ENCODE results near the gene ADGRF3.
A peak's percentile ranks its signal among the peaks of the same experiment; 100 is the strongest.
"Not testable (repeated sequence)": the region's sequence is repeated elsewhere in the genome, so short reads cannot be mapped to it uniquely, and the experiment has no call there.

Gene ADGRF3

GRCh38 chr2:26333293-26333692 lies 13.3 kb downstream of the ADGRF3 start:
- Histone ChIP-seq H3K27ac (replicated peaks) (no peak overlapping the region), H3K4me3 (replicated peaks; ENCODE audit: insufficient read depth, low read length) (no peak overlapping the region), H3K27me3 (ENCODE audit: insufficient read depth, poor library complexity, severe bottlenecking) (no peaks in the 10 kb centered on the region)
- no peak for DNase-seq (ENCODE audit: low read depth in 1 of 2, low spot score in 1 of 2)
- TF ChIP-seq GABPA (IDR thresholded peaks at IDR 0.05; ENCODE audit: low read depth): no peak

DNA sequence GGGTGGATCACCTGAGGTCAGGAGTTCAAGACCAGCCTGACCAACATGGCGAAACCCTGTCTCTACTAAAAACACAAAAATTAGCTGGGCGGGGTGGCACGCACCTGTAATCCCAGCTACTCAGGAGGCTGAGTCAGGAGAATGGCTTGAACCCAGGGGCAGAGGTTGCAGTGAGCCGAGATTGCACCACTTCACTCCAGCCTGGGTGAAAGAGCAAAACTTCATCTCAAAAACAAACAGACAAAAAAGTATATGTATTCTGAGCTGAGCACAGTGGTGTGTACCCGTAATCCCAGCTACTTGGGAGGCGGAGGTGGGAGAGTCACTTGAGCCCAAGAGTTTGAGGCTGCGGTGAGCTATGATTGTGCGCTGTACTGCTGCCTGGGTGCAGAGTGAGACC lies 15.3 kb downstream of the ADGRF3 start:
- not testable (repeated sequence) for H3K27me3 ChIP-seq (ENCODE audit: insufficient read depth, poor library complexity, severe bottlenecking)

GRCh38 chr2:26330604-26331003 lies 16.0 kb downstream of the ADGRF3 start:
- no peaks in the 10 kb centered on the region for H3K27me3 ChIP-seq (ENCODE audit: insufficient read depth, poor library complexity, severe bottlenecking)
- DNase-seq (ENCODE audit: low read depth in 1 of 2, low spot score in 1 of 2): no peak
- TF ChIP-seq, protein P1, sequence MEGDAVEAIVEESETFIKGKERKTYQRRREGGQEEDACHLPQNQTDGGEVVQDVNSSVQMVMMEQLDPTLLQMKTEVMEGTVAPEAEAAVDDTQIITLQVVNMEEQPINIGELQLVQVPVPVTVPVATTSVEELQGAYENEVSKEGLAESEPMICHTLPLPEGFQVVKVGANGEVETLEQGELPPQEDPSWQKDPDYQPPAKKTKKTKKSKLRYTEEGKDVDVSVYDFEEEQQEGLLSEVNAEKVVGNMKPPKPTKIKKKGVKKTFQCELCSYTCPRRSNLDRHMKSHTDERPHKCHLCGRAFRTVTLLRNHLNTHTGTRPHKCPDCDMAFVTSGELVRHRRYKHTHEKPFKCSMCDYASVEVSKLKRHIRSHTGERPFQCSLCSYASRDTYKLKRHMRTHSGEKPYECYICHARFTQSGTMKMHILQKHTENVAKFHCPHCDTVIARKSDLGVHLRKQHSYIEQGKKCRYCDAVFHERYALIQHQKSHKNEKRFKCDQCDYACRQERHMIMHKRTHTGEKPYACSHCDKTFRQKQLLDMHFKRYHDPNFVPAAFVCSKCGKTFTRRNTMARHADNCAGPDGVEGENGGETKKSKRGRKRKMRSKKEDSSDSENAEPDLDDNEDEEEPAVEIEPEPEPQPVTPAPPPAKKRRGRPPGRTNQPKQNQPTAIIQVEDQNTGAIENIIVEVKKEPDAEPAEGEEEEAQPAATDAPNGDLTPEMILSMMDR (IDR thresholded peaks at IDR 0.05; ENCODE audit: insufficient read depth, low read length): no peak
- H3K4me3 ChIP-seq (replicated peaks; ENCODE audit: insufficient read depth, low read length): no peak overlapping the region
- H3K27ac ChIP-seq (replicated peaks): peak overlapping the region; percentile 69

More for the DNA sequence above, 15.3 kb downstream of the ADGRF3 start:
- H3K27ac ChIP-seq (replicated peaks); H3K4me3 ChIP-seq (replicated peaks; ENCODE audit: insufficient read depth, low read length); DNase-seq (ENCODE audit: low read depth in 1 of 2, low spot score in 1 of 2): not testable (repeated sequence)

DNA sequence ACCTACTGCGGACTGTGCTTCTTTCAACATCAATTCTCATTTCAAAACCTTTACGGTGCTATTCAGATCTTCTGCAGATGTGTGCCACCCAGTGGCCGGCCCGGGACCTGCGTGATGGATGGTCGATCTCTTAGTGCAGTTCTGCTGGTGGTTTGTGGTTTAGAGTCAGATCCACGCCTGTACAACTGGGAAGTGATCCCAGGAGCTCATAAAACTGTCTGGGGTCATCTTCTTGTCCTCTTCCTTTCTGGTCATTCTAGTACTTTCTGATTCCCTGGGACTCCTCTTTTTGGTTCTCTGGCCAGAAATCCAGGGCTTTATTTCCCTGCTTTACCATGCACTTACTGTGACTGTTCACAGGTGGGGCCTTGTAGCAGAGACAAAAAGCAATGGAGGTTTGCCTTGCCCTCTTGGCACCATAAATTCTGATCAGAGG lies 16.5 kb downstream of the ADGRF3 start:
- H3K4me3 ChIP-seq (replicated peaks; ENCODE audit: insufficient read depth, low read length): no peak overlapping the region
- peak; percentile 82 to 97 for DNase-seq (ENCODE audit: low read depth in 1 of 2, low spot score in 1 of 2)
- H3K27ac ChIP-seq (replicated peaks): peak overlapping the region; percentile 69
- H3K27me3 ChIP-seq (ENCODE audit: insufficient read depth, poor library complexity, severe bottlenecking): no peaks in the 10 kb centered on the region
- TF ChIP-seq, protein P2, sequence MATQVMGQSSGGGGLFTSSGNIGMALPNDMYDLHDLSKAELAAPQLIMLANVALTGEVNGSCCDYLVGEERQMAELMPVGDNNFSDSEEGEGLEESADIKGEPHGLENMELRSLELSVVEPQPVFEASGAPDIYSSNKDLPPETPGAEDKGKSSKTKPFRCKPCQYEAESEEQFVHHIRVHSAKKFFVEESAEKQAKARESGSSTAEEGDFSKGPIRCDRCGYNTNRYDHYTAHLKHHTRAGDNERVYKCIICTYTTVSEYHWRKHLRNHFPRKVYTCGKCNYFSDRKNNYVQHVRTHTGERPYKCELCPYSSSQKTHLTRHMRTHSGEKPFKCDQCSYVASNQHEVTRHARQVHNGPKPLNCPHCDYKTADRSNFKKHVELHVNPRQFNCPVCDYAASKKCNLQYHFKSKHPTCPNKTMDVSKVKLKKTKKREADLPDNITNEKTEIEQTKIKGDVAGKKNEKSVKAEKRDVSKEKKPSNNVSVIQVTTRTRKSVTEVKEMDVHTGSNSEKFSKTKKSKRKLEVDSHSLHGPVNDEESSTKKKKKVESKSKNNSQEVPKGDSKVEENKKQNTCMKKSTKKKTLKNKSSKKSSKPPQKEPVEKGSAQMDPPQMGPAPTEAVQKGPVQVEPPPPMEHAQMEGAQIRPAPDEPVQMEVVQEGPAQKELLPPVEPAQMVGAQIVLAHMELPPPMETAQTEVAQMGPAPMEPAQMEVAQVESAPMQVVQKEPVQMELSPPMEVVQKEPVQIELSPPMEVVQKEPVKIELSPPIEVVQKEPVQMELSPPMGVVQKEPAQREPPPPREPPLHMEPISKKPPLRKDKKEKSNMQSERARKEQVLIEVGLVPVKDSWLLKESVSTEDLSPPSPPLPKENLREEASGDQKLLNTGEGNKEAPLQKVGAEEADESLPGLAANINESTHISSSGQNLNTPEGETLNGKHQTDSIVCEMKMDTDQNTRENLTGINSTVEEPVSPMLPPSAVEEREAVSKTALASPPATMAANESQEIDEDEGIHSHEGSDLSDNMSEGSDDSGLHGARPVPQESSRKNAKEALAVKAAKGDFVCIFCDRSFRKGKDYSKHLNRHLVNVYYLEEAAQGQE (IDR thresholded peaks at IDR 0.05; ENCODE audit: insufficient replicate concordance, low read depth): no peak
- TF ChIP-seq, protein P1 (IDR thresholded peaks at IDR 0.05; ENCODE audit: insufficient read depth, low read length): peak; percentile 81
- TF ChIP-seq POLR2AphosphoS5 (IDR thresholded peaks at IDR 0.05; ENCODE audit: low read depth) (peak; percentile 40; the same call in 1 of the 2 replicates), GABPA (IDR thresholded peaks at IDR 0.05; ENCODE audit: low read depth) (no peak), SPI1 (IDR thresholded peaks at IDR 0.05; ENCODE audit: borderline replicate concordance, low read depth) (peak; percentile 38; the same call in 1 of the 2 replicates)

DNA sequence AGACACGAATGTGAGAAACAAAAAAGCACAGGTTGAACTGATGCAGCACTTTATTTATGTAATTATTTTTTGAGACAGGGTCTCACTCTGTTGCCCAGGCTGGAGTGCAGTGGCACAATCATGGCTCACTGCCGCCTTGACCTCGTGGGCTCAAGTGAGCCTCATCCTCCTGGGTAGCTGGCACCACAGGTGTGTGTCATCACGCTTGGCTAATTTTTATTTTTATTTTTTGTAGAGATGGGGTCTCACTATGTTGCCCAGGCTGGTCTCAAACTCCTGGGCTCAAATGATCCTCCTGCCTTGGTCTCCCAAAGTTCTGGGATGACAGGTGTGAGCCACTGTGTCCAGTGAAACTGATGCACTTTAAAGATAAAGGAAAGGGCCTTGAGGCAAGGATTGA lies 17.5 kb downstream of the ADGRF3 start:
- not testable (repeated sequence) for H3K4me3 ChIP-seq (replicated peaks; ENCODE audit: insufficient read depth, low read length); DNase-seq (ENCODE audit: low read depth in 1 of 2, low spot score in 1 of 2); H3K27me3 ChIP-seq (ENCODE audit: insufficient read depth, poor library complexity, severe bottlenecking)
- H3K27ac ChIP-seq (replicated peaks): peak overlapping the region; percentile 79

GRCh38 chr2:26327291-26328272 lies 19.0 kb downstream of the ADGRF3 start:
- TF ChIP-seq GABPA (IDR thresholded peaks at IDR 0.05; ENCODE audit: low read depth): no peak
- TF ChIP-seq, protein P1 (IDR thresholded peaks at IDR 0.05; ENCODE audit: insufficient read depth, low read length): no peak
- peak; percentile 24; the same call in 1 of the 2 replicates for TF ChIP-seq POLR2AphosphoS5 (IDR thresholded peaks at IDR 0.05; ENCODE audit: low read depth)
- TF ChIP-seq SPI1 (IDR thresholded peaks at IDR 0.05; ENCODE audit: borderline replicate concordance, low read depth): 0 out of 2 replicates have a peak, but pooled peaks have one; percentile 7
- TF ChIP-seq, protein P2 (IDR thresholded peaks at IDR 0.05; ENCODE audit: insufficient replicate concordance, low read depth): no peak
- Histone ChIP-seq H3K27ac (replicated peaks) (peak overlapping the region; percentile 79), H3K4me3 (replicated peaks; ENCODE audit: insufficient read depth, low read length) (no peak overlapping the region), H3K27me3 (ENCODE audit: insufficient read depth, poor library complexity, severe bottlenecking) (no peaks in the 10 kb centered on the region)
- peak; percentile 49 to 60 for DNase-seq (ENCODE audit: low read depth in 1 of 2, low spot score in 1 of 2)

Data from HL-60 (cell line).